Suprapubic skin (tissue), 4 donors: Measurements from ENCODE around the gene ZBTB16. TPM values are rescaled to one million over a fixed set of nuclear protein-coding genes. Genes with fewer than 3 reads are reported as not detected.
A peak's percentile ranks its signal among the peaks of the same experiment; 100 is the strongest.

Experiments
- DNase-seq, 2 donors: peaks; one replicate each; pipeline ENCODE4 v3.0.0-alpha.2; 2019; ENCODE audit warnings: low spot score in 2 of 2
- H3K27ac ChIP-seq: fragments of 200-600 bp; sonication (generic); one replicate; pipeline ENCODE4 v1.5.1; 2019
- H3K27me3 ChIP-seq: fragments of 200-600 bp; sonication (generic); one replicate; pipeline ENCODE4 v1.5.1; 2019
- H3K36me3 ChIP-seq: fragments of 200-600 bp; sonication (generic); one replicate; pipeline ENCODE4 v1.5.1; 2019
- H3K4me1 ChIP-seq: fragments of 200-600 bp; sonication (generic); one replicate; pipeline ENCODE4 v1.5.1; 2019
- H3K4me3 ChIP-seq: fragments of 200-600 bp; sonication (generic); one replicate; pipeline ENCODE4 v1.5.1; 2019; ENCODE audit warnings: mild to moderate bottlenecking
- H3K9me3 ChIP-seq: fragments of 200-600 bp; sonication (generic); one replicate; pipeline ENCODE4 v1.5.1; 2019
- CTCF ChIP-seq, 2 donors: fragments of 200-600 bp in 1 of 2; fragments of 450-650 bp in 1 of 2; sonication (generic) in 1 of 2; IDR thresholded peaks; one replicate each; pipeline ENCODE4 v1.5.1; 2016 to 2019; ENCODE audit warnings: antibody characterized with exemption in 2 of 2, mild to moderate bottlenecking in 1 of 2, moderate library complexity in 1 of 2
- EP300 ChIP-seq: sonication (generic); formaldehyde crosslinking; IDR thresholded peaks from one replicate; pipeline ENCODE4 v1.6.1; 2017; ENCODE audit warnings: antibody characterized with exemption
- POLR2A ChIP-seq, 2 donors: fragments of 450-650 bp; IDR thresholded peaks; one replicate each; pipeline ENCODE4 v1.6.1; 2017; ENCODE audit warnings: antibody characterized with exemption in 2 of 2, mild to moderate bottlenecking in 2 of 2, moderate library complexity in 2 of 2
- POLR2AphosphoS5 ChIP-seq, 3 donors: sonication (generic); formaldehyde crosslinking; IDR thresholded peaks; one replicate each; pipeline ENCODE4 v1.6.1; 2017; ENCODE audit warnings: antibody characterized with exemption in 3 of 3
- WGBS: methylation state at CpG from one replicate; pipeline ENCODE4 v1.1.5; 2018; 5-methylcytosine and 5-hydroxymethylcytosine counted together
- total RNA-seq, 4 donors: library from RNA; depleted of rRNA; stranded (reverse); fragments of >200 nt; gene quantifications; one replicate each; pipeline ENCODE4 v1.1.0, GENCODE V29; 2016

ZBTB16 gene
- total RNA-seq, 4 donors from 2014 or later: 142 to 474 (median 232) TPM

- H3K36me3 ChIP-seq: no peaks in the 10 kb centered on the region
- H3K27me3 ChIP-seq: no peaks in the 10 kb centered on the region
- no peak overlapping the region for H3K4me3 ChIP-seq
- H3K4me1 ChIP-seq: no peaks in the 10 kb centered on the region
- TF ChIP-seq EP300 (no peak), POLR2AphosphoS5 (IDR thresholded peaks at IDR 0.05) (no peak), CTCF (IDR thresholded peaks at IDR 0.05) (no peak), POLR2A (IDR thresholded peaks at IDR 0.05) (no peak)
- WGBS: 35% methylated on average over 2 of the region's 2 CpGs
- no peak for DNase-seq
- H3K27ac ChIP-seq: no peak overlapping the region
- no peaks in the 10 kb centered on the region for H3K9me3 ChIP-seq
Measured at GRCh38 chr11:114017723-114018122, 41.8 kb upstream of the ZBTB16 start.

- 77% methylated on average over 3 of the region's 3 CpGs for WGBS
- H3K36me3 ChIP-seq: no peaks in the 10 kb centered on the region
- DNase-seq: no peak
- no peak overlapping the region for H3K4me3 ChIP-seq
- no peak overlapping the region for H3K27ac ChIP-seq
- H3K27me3 ChIP-seq: no peaks in the 10 kb centered on the region
- no peak for TF ChIP-seq POLR2A (IDR thresholded peaks at IDR 0.05)
- TF ChIP-seq EP300: no peak
- TF ChIP-seq CTCF (IDR thresholded peaks at IDR 0.05): no peak
- TF ChIP-seq POLR2AphosphoS5 (IDR thresholded peaks at IDR 0.05): no peak
- H3K9me3 ChIP-seq: no peaks in the 10 kb centered on the region
- no peaks in the 10 kb centered on the region for H3K4me1 ChIP-seq
Measured at GRCh38 chr11:114019046-114019445, 40.5 kb upstream of the ZBTB16 start.

GRCh38 chr11:114019574-114019973 is 39.9 kb upstream of the ZBTB16 start:
- no peaks in the 10 kb centered on the region for H3K36me3 ChIP-seq
- H3K27ac ChIP-seq: no peak overlapping the region
- no peaks in the 10 kb centered on the region for H3K4me1 ChIP-seq
- 88% methylated on average over 5 of the region's 5 CpGs for WGBS
- no peak overlapping the region for H3K4me3 ChIP-seq
- DNase-seq: no peak
- TF ChIP-seq POLR2AphosphoS5 (IDR thresholded peaks at IDR 0.05) (no peak), CTCF (IDR thresholded peaks at IDR 0.05) (no peak), EP300 (no peak), POLR2A (IDR thresholded peaks at IDR 0.05) (no peak)
- no peaks in the 10 kb centered on the region for H3K27me3 ChIP-seq
- H3K9me3 ChIP-seq: no peaks in the 10 kb centered on the region

GRCh38 chr11:114025329-114025907 is 34.1 kb upstream of the ZBTB16 start:
- Histone ChIP-seq H3K4me1 (no peaks in the 10 kb centered on the region), H3K27ac (no peak overlapping the region), H3K27me3 (peaks cover 13% of the 10 kb centered on the region), H3K36me3 (no peaks in the 10 kb centered on the region), H3K9me3 (no peaks in the 10 kb centered on the region), H3K4me3 (no peak overlapping the region)
- TF ChIP-seq CTCF (IDR thresholded peaks at IDR 0.05) (no peak), POLR2A (IDR thresholded peaks at IDR 0.05) (no peak), POLR2AphosphoS5 (IDR thresholded peaks at IDR 0.05) (no peak), EP300 (no peak)
- WGBS: 42% methylated on average over 3 of the region's 3 CpGs
- DNase-seq: peak in 1 of 2 donors; percentile 5

- WGBS: 69% methylated on average over 1 of the region's 1 CpG
- H3K9me3 ChIP-seq: no peaks in the 10 kb centered on the region
- H3K4me1 ChIP-seq: no peaks in the 10 kb centered on the region
- no peak for TF ChIP-seq POLR2A (IDR thresholded peaks at IDR 0.05)
- TF ChIP-seq POLR2AphosphoS5 (IDR thresholded peaks at IDR 0.05): no peak
- TF ChIP-seq CTCF (IDR thresholded peaks at IDR 0.05): no peak
- TF ChIP-seq EP300: no peak
- peak in 1 of 2 donors; percentile 10 for DNase-seq
- H3K36me3 ChIP-seq: no peaks in the 10 kb centered on the region
- no peak overlapping the region for H3K4me3 ChIP-seq
- no peak overlapping the region for H3K27ac ChIP-seq
- H3K27me3 ChIP-seq: peaks cover 13% of the 10 kb centered on the region
Measured at GRCh38 chr11:114026355-114026754, 33.2 kb upstream of the ZBTB16 start.
